HepG2 (cell line): Measurements from ENCODE around the gene ARPC5. TPM values are rescaled to one million over a fixed set of nuclear protein-coding genes. Genes with fewer than 3 reads are reported as not detected.

Experiments used
- ATAC-seq: fragments of 200-7000 bp; cut with Tn5 transposase; 3 replicates; pipeline ENCODE4 v1.9.1; 2020; ENCODE audit warnings: mild to moderate bottlenecking, moderate library complexity
- BruUV-seq: library from RNA; stranded (reverse); fragments of 400-500 nt; replicated peaks from 2 replicates; lab custom pipeline; 2021; lab: Mats Ljungman, UMichigan
- CTCF ChIA-PET: fragments of 300-600 bp; formaldehyde crosslinking; extraction: SDS; loops from one replicate; lab custom pipeline; 2021; ENCODE audit warnings: low total read pairs, inconsistent platforms, low intra/inter-chr PET ratio; lab: Yijun Ruan, JAX
- POLR2A ChIA-PET: fragments of 350-600 bp; sonication (Branson Sonifier 250); formaldehyde crosslinking; loops from one replicate; lab custom pipeline; 2020; ENCODE audit warnings: antibody characterized with exemption, inconsistent platforms; lab: Yijun Ruan, JAX
- DNase-seq: peaks from one replicate; pipeline ENCODE4 v3.0.0-alpha.2; 2015; ENCODE audit warnings: low spot score
- FAIRE-seq: peaks from 3 replicates; lab custom pipeline; 2011; peaks lifted over from hg19 to GRCh38; lab: Jason Lieb, UNC
- H2AFZ ChIP-seq: one replicate; pipeline ENCODE4 v1.6.1; 2011; ENCODE audit warnings: low read length, inconsistent platforms
- H3K27ac ChIP-seq: fragments of 300-600 bp; 3 replicates; pipeline ENCODE4 v1.8.0; 2011; ENCODE audit warnings: mixed run types, mild to moderate bottlenecking, mixed read lengths, low read length, inconsistent platforms; ENCODE audit not compliant: insufficient read depth; ENCODE audit errors: extremely low read length
- H3K27me3 ChIP-seq, 2 experiments: fragments of 200-600 bp in 1 of 2; 2 replicates in 1 of 2; 3 replicates in 1 of 2; pipeline versions ENCODE4 v1.6.0 to v1.8.0; 2011; ENCODE audit warnings: low read length in 2 of 2, mild to moderate bottlenecking in 2 of 2, moderate library complexity in 2 of 2, inconsistent platforms in 1 of 2; ENCODE audit not compliant: insufficient read depth in 2 of 2, control insufficient read depth in 1 of 2
- H3K36me3 ChIP-seq, 2 experiments: fragments of 200-600 bp in 1 of 2; replicated peaks in 1 of 2; 2 replicates in 1 of 2; 3 replicates in 1 of 2; pipeline versions ENCODE4 v1.5.1 to v1.8.0; 2011; ENCODE audit warnings: low read length in 2 of 2, inconsistent platforms in 1 of 2; ENCODE audit not compliant: insufficient read depth in 2 of 2, control insufficient read depth in 1 of 2
- H3K4me1 ChIP-seq: 2 replicates; pipeline ENCODE4 v1.5.1; 2012; ENCODE audit warnings: low read length, inconsistent platforms; ENCODE audit not compliant: insufficient read depth
- H3K4me2 ChIP-seq: 2 replicates; pipeline ENCODE4 v1.6.0; 2011; ENCODE audit warnings: low read depth, low read length, inconsistent platforms
- H3K4me3 ChIP-seq, 3 experiments: fragments of 200-600 bp in 1 of 3; sonication (generic), shearing (Covaris generic) in 1 of 3; replicated peaks in 1 of 3; 2 replicates each; pipeline ENCODE4 v1.5.1; 2011 to 2016; ENCODE audit warnings: low read length in 3 of 3, inconsistent platforms in 2 of 3, low read depth in 2 of 3, mild to moderate bottlenecking in 2 of 3, control low read depth in 1 of 3, mixed read lengths in 1 of 3; ENCODE audit not compliant: insufficient read depth in 1 of 3
- H3K79me2 ChIP-seq: one replicate; pipeline ENCODE4 v1.6.1; 2011; ENCODE audit warnings: low read length, inconsistent platforms; ENCODE audit not compliant: insufficient read depth
- H3K9ac ChIP-seq: 2 replicates; pipeline ENCODE4 v1.6.0; 2011; ENCODE audit warnings: mild to moderate bottlenecking, low read depth, low read length, inconsistent platforms; ENCODE audit not compliant: insufficient read depth
- H3K9me3 ChIP-seq: 2 replicates; pipeline ENCODE4 v1.5.1; 2012; ENCODE audit warnings: mild to moderate bottlenecking, low read length
- H4K20me1 ChIP-seq: 2 replicates; pipeline ENCODE4 v1.6.0; 2011; ENCODE audit warnings: inconsistent platforms, mild to moderate bottlenecking, low read length, moderate library complexity; ENCODE audit not compliant: insufficient read depth
- DZIP1 ChIP-seq: sonication (generic); formaldehyde crosslinking; IDR thresholded peaks from 2 replicates; pipeline ENCODE4 v1.5.0; 2020; ENCODE audit warnings: mild to moderate bottlenecking, missing genetic modification reagents
- FOXJ3 ChIP-seq: sonication (generic); formaldehyde crosslinking; IDR thresholded peaks from 2 replicates; pipeline ENCODE4 v1.4.0; 2020; ENCODE audit warnings: missing genetic modification reagents, mild to moderate bottlenecking, borderline replicate concordance
- HMGA1 ChIP-seq: sonication (generic); formaldehyde crosslinking; conservative IDR thresholded peaks from 2 replicates; pipeline ENCODE4 v1.4.0; 2020; ENCODE audit warnings: missing genetic modification reagents
- IKZF5 ChIP-seq: IDR thresholded peaks from 2 replicates; pipeline ENCODE4 v1.6.1; 2018; ENCODE audit warnings: missing genetic modification reagents, mild to moderate bottlenecking, missing compliant biosample characterization
- KLF12 ChIP-seq: sonication (generic); formaldehyde crosslinking; IDR thresholded peaks from 2 replicates; pipeline ENCODE4 v1.4.0; 2020; ENCODE audit warnings: missing genetic modification reagents, borderline replicate concordance
- MED13 ChIP-seq: sonication (generic); formaldehyde crosslinking; IDR thresholded peaks from 2 replicates; pipeline ENCODE4 v1.5.0; 2020; ENCODE audit warnings: missing genetic modification reagents
- RFX1 ChIP-seq: fragments of 450-650 bp; IDR thresholded peaks from 2 replicates; pipeline ENCODE4 v1.6.1; 2017
- ZBTB4 ChIP-seq: sonication (generic); formaldehyde crosslinking; IDR thresholded peaks from 2 replicates; pipeline ENCODE4 v1.4.0; 2020; ENCODE audit warnings: missing genetic modification reagents, mild to moderate bottlenecking, borderline replicate concordance
- ZFP36L1 ChIP-seq: sonication (generic); formaldehyde crosslinking; IDR thresholded peaks from 2 replicates; pipeline ENCODE4 v1.8.0; 2022; ENCODE audit warnings: mild to moderate bottlenecking, missing genetic modification reagents, moderate library complexity
- ZFP91 ChIP-seq: sonication (generic); formaldehyde crosslinking; IDR thresholded peaks from 2 replicates; pipeline ENCODE4 v1.9.0; 2022; ENCODE audit warnings: missing genetic modification reagents, mild to moderate bottlenecking, borderline replicate concordance
- ZNF235 ChIP-seq: sonication (generic); formaldehyde crosslinking; IDR thresholded peaks from 2 replicates; pipeline ENCODE4 v1.8.1; 2023; ENCODE audit warnings: mild to moderate bottlenecking, missing genetic modification reagents, borderline replicate concordance
- WGBS: methylation state at CpG from one replicate; pipeline ENCODE4 v1.1.6; 2017; ENCODE audit warnings: low lambda C conversion rate; 5-methylcytosine and 5-hydroxymethylcytosine counted together
- in situ Hi-C: cut with HindIII; loops from 2 replicates; pipeline ENCODE4 v1.10.0; 2017; ENCODE audit warnings: low pct_unique_long_range_greater_than_20kb; ENCODE audit not compliant: extremely low pct_ligation_motif_present
- intact Hi-C: fragments of 100-400 bp; cut with micrococcal nuclease; formaldehyde crosslinking; loops from one replicate; pipeline ENCODE4 v1.10.0; 2022; ENCODE audit not compliant: unreplicated experiment
- polyA plus RNA-seq, 8 experiments: library from polyadenylated mRNA; depleted of rRNA in 3 of 8; stranded (reverse) in 7 of 8; unstranded in 1 of 8; fragments of >200 nt; fragmentation: Illumina TruSeq in 4 of 8; extraction: Trizol in 4 of 8; gene quantifications; 2 replicates each; pipeline versions ENCODE4 v1.2.1 to v1.2.3, GENCODE V29; 2011 to 2016; ENCODE audit warnings: low read depth in 4 of 8, missing spikeins in 1 of 8, mixed read lengths in 1 of 8; ENCODE audit not compliant: insufficient read depth in 1 of 8
- total RNA-seq, 5 experiments: library from RNA; depleted of rRNA; stranded (reverse); fragments of >200 nt; fragmentation: Illumina TruSeq; extraction: Trizol; gene quantifications; 2 replicates each; pipeline ENCODE4 v1.2.3, GENCODE V29; 2016; ENCODE audit warnings: low read depth in 1 of 5
- TF ChIP-seq, protein P1 (sequence below): IDR thresholded peaks from 2 replicates; pipeline ENCODE4 v1.6.1; 2016; ENCODE audit warnings: control low read depth
- TF ChIP-seq, protein P2 (sequence below): IDR thresholded peaks from 2 replicates; pipeline ENCODE4 v1.6.1; 2012; ENCODE audit warnings: low read depth, low read length, improper control_type of control experiment

The ARPC5 gene
- total and polyA plus RNA-seq, 2 of the 13 experiments (the other 11 are each of a cell fraction or from before 2014, with no cell fraction given): 48.4 to 106 TPM

- Histone ChIP-seq H3K4me3 (no peak overlapping the region), H3K4me2 (no peak overlapping the region), H2AFZ (no peak overlapping the region), H3K79me2 (no peaks in the 10 kb centered on the region), H3K27ac (no peak overlapping the region), H3K9ac (no peak overlapping the region), H3K9me3 (no peaks in the 10 kb centered on the region), H4K20me1 (no peaks in the 10 kb centered on the region), H3K4me1 (no peaks in the 10 kb centered on the region), H3K36me3 (no peaks in the 10 kb centered on the region), H3K27me3 (peaks cover 0 to 2% of the 10 kb centered on the region in 2 experiments; a peak in 1 of 5 replicates)
- FAIRE-seq (no peak), DNase-seq (no peak), ATAC-seq (no peak)
- 3% methylated on average over 5 of the region's 8 CpGs for WGBS
- in situ Hi-C loops (no loop called here), intact Hi-C loops (no loop called here)
- BruUV-seq: no TSS peak
- ChIA-PET CTCF (no interaction called here), POLR2A (no interaction called here)
- TF ChIP-seq IKZF5 (CRISPR knock-in tag) (no peak), MED13 (CRISPR knock-in tag) (no peak), ZFP91 (no peak), HMGA1 (no peak), DZIP1 (CRISPR knock-in tag) (no peak), KLF12 (CRISPR knock-in tag) (no peak), RFX1 (no peak), ZFP36L1 (CRISPR knock-in tag) (no peak), ZBTB4 (no peak), ZNF235 (CRISPR knock-in tag) (no peak), FOXJ3 (CRISPR knock-in tag) (no peak)
- TF ChIP-seq, protein P1, sequence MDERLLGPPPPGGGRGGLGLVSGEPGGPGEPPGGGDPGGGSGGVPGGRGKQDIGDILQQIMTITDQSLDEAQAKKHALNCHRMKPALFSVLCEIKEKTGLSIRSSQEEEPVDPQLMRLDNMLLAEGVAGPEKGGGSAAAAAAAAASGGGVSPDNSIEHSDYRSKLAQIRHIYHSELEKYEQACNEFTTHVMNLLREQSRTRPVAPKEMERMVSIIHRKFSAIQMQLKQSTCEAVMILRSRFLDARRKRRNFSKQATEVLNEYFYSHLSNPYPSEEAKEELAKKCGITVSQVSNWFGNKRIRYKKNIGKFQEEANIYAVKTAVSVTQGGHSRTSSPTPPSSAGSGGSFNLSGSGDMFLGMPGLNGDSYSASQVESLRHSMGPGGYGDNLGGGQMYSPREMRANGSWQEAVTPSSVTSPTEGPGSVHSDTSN: no peak
- TF ChIP-seq, protein P2, sequence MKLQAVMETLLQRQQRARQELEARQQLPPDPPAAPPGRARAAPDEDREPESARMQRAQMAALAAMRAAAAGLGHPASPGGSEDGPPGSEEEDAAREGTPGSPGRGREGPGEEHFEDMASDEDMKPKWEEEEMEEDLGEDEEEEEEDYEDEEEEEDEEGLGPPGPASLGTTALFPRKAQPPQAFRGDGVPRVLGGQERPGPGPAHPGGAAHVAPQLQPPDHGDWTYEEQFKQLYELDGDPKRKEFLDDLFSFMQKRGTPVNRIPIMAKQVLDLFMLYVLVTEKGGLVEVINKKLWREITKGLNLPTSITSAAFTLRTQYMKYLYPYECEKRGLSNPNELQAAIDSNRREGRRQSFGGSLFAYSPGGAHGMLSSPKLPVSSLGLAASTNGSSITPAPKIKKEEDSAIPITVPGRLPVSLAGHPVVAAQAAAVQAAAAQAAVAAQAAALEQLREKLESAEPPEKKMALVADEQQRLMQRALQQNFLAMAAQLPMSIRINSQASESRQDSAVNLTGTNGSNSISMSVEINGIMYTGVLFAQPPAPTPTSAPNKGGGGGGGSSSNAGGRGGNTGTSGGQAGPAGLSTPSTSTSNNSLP: no peak
Measured at GRCh38 chr1:183576537-183576936, 59.0 kb downstream of the ARPC5 start.
